ENCODE results near the gene COL5A1. TPM values are rescaled to one million over a fixed set of nuclear protein-coding genes. Genes with fewer than 3 reads are reported as not detected.

The COL5A1 gene
- polyA plus RNA-seq, 1 donor (not counting 4 experiments of a cell fraction or from before 2014, with no cell fraction given) = 3.1 TPM

- FAIRE-seq (no peak), DNase-seq (ENCODE audit: low read depth, low spot score) (no peak)
- Histone ChIP-seq H3K36me3 (ENCODE audit: control insufficient read depth in 2 of 2, extremely low read depth in 1 of 2, insufficient read depth in 2 of 2, low read length in 2 of 2) (no peaks in the 10 kb centered on the region), H3K9me1 (ENCODE audit: control insufficient read depth, extremely low read depth, insufficient read depth, low read length) (no peaks in the 10 kb centered on the region), H3K4me3 (ENCODE audit: control insufficient read depth in 2 of 3, extremely low read depth in 1 of 3, insufficient read depth in 2 of 3, low read depth in 1 of 3, low read length in 3 of 3) (no peak overlapping the region), H4K20me1 (ENCODE audit: control insufficient read depth, extremely low read depth, insufficient read depth, low read length) (peaks cover 2% of the 10 kb centered on the region), H3K27ac (ENCODE audit: control insufficient read depth, insufficient read depth, low read length) (no peak overlapping the region), H3K27me3 (ENCODE audit: control insufficient read depth, extremely low read depth, insufficient read depth, low read length) (no peaks in the 10 kb centered on the region), H3K79me2 (ENCODE audit: control insufficient read depth, insufficient read depth, low read length) (no peaks in the 10 kb centered on the region), H3K9ac (ENCODE audit: control insufficient read depth, extremely low read depth, insufficient read depth, low read length) (no peak overlapping the region), H3K4me1 (ENCODE audit: control insufficient read depth, extremely low read depth, insufficient read depth, low read length) (peaks cover 7% of the 10 kb centered on the region), H2AFZ (ENCODE audit: control insufficient read depth, low read length) (no peak overlapping the region), H3K9me3 (ENCODE audit: control insufficient read depth, low read depth, low read length) (no peaks in the 10 kb centered on the region), H3K4me2 (ENCODE audit: control insufficient read depth, extremely low read depth, insufficient read depth, low read depth, low read length) (no peak overlapping the region)
- dilution Hi-C loops (cut with MboI; ENCODE audit: extremely low pct_ligation_motif_present, low sequenced_read_pairs) = no loop called here
- TF ChIP-seq EZH2 (IDR thresholded peaks at IDR 0.05; ENCODE audit: low read length) (no peak), CTCF (optimal IDR thresholded peaks at IDR 0.05 in 1 of 3, IDR thresholded peaks at IDR 0.05 in 1 of 3, conservative IDR thresholded peaks at IDR 0.05 in 1 of 3; ENCODE audit: extremely low read depth in 1 of 3, insufficient read depth in 2 of 3, low read length in 3 of 3) (no peak)
These were observed 180.9 kb downstream of the COL5A1 start for GRCh38 chr9:134822541-134822940.

GRCh38 chr9:134823623-134824022 is 182.0 kb downstream of the COL5A1 start:
- FAIRE-seq = no peak
- H3K36me3 ChIP-seq (ENCODE audit: control insufficient read depth in 2 of 2, extremely low read depth in 1 of 2, insufficient read depth in 2 of 2, low read length in 2 of 2) = no peaks in the 10 kb centered on the region

More at GRCh38 chr9:134823623-134824022, 182.0 kb downstream of the COL5A1 start:
- peaks cover 2% of the 10 kb centered on the region for H4K20me1 ChIP-seq (ENCODE audit: control insufficient read depth, extremely low read depth, insufficient read depth, low read length)
- no peak overlapping the region for H3K4me3 ChIP-seq (ENCODE audit: control insufficient read depth in 2 of 3, extremely low read depth in 1 of 3, insufficient read depth in 2 of 3, low read depth in 1 of 3, low read length in 3 of 3)
- peaks cover 7% of the 10 kb centered on the region for H3K4me1 ChIP-seq (ENCODE audit: control insufficient read depth, extremely low read depth, insufficient read depth, low read length)
- no peak overlapping the region for H2AFZ ChIP-seq (ENCODE audit: control insufficient read depth, low read length)
- no peaks in the 10 kb centered on the region for H3K27me3 ChIP-seq (ENCODE audit: control insufficient read depth, extremely low read depth, insufficient read depth, low read length)
- no peak overlapping the region for H3K27ac ChIP-seq (ENCODE audit: control insufficient read depth, insufficient read depth, low read length)
- no peaks in the 10 kb centered on the region for H3K79me2 ChIP-seq (ENCODE audit: control insufficient read depth, insufficient read depth, low read length)
- dilution Hi-C loops (cut with MboI; ENCODE audit: extremely low pct_ligation_motif_present, low sequenced_read_pairs) = no loop called here
- H3K9ac ChIP-seq (ENCODE audit: control insufficient read depth, extremely low read depth, insufficient read depth, low read length) = no peak overlapping the region
- DNase-seq (ENCODE audit: low read depth, low spot score) = no peak
- TF ChIP-seq CTCF (optimal IDR thresholded peaks at IDR 0.05 in 1 of 3, IDR thresholded peaks at IDR 0.05 in 1 of 3, conservative IDR thresholded peaks at IDR 0.05 in 1 of 3; ENCODE audit: extremely low read depth in 1 of 3, insufficient read depth in 2 of 3, low read length in 3 of 3) = no peak
- TF ChIP-seq EZH2 (IDR thresholded peaks at IDR 0.05; ENCODE audit: low read length) = no peak
- H3K4me2 ChIP-seq (ENCODE audit: control insufficient read depth, extremely low read depth, insufficient read depth, low read depth, low read length) = no peak overlapping the region
- H3K9me3 ChIP-seq (ENCODE audit: control insufficient read depth, low read depth, low read length) = no peaks in the 10 kb centered on the region
- no peaks in the 10 kb centered on the region for H3K9me1 ChIP-seq (ENCODE audit: control insufficient read depth, extremely low read depth, insufficient read depth, low read length)
